HG03066 (cell line): ENCODE data around the gene CDH10.

Experiments
- ATAC-seq: cut with Tn5 transposase; IDR thresholded peaks from one replicate; pipeline ENCODE4 v1.9.1; 2021; ENCODE audit warnings: low read depth; ENCODE audit not compliant: unreplicated experiment

The CDH10 gene

DNA sequence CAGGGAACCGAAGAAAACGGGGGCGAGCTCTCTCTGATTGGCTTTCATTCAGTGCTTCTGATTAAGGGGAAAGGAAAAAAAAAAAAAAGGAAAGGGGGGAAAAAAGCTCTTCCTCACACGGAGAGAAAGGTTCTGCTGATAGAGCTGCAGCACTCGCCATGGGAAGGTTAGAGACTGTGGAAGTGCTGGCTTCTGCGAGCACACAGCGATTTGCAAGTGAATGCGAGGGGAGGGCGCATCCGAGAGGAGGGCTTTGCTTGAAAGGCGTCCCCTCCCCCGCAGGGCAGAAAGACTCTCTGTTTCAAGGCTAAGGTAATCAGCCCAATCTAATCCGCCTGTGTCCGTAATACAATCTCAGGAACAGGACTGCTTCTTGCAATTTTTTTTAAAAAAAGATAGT lies at the start of gene CDH10:
TSS of gene CDH10 (minus strand) at position 218 of the 400 bp plus-strand sequence. CDS start 51,488 bp downstream, outside the sequence.
- no peak for ATAC-seq

DNA sequence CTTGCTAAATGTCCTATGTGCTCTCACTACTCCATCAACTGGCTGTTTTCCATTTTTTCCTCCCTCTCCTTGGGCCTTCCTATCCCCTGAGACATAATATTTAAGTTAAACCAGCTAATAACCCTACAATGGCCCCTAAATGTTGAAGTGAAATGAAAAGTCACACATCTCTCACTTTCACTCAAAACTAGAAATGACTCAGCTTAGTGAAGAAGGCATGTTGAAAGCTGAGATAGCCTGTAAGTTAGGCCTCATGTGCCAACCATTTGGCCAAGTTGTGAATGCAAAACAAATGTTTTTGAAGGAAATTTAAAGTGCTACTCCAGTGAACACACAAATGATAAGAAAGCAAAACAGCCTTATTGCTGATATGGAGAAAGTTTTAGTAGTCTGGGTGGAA lies 48.8 kb upstream of the CDH10 start:
- ATAC-seq: no peak

DNA sequence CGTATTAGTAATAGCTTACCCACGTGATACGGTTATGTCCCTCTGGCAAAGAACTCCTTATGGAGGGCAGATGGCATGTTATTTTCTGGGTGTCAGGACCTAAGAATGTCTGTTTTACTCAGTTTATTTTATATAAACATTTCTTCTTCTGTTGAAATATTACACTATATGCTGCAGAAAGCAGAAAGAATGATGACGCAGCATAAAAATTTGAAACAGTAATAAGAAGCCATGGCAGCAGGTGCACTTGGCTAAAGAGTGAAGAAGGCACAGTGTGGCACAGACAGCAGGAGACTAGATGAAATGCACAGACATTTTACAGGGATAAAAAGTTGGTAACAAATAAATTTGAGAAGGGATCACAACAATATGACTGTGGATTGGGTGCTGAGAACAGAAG lies 46.3 kb upstream of the CDH10 start:
- ATAC-seq: no peak

DNA sequence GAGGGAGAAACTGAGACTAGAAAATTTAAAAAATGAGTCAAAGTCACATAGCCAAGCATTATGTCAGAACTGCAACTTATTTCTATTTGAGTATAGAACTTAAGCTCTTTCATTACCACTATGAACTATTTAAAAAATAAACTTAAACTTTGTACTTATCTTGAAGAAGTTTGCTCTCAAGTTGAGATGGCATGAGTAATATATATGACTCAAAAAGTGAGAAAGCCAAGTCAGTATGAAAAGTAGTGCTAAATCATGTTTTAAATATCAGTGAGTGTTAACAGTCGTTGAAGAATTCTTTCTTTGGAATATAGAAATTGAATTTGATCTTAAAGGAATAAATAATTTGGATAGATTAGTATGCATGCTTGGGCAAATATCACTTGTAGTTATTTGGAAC lies 36.3 kb upstream of the CDH10 start:
- ATAC-seq: no peak

DNA sequence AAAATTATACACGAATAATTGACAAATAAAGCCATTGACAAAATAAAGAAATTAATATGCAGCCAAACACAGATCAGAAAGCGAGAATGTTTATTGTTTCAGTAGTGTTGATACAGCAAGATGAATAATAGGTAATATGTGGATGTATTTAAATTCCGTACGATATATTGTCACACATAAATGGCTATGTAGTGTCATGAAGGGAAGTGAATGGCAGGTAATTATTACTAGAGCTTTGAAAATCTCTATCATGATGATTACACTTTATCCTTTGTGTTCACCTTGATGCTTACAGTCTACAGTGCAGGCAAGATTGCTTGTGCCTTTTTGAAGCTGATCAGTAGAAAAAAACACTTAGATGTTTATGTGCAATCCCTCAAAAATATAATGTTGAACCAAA lies 23.3 kb upstream of the CDH10 start:
- no peak for ATAC-seq

DNA sequence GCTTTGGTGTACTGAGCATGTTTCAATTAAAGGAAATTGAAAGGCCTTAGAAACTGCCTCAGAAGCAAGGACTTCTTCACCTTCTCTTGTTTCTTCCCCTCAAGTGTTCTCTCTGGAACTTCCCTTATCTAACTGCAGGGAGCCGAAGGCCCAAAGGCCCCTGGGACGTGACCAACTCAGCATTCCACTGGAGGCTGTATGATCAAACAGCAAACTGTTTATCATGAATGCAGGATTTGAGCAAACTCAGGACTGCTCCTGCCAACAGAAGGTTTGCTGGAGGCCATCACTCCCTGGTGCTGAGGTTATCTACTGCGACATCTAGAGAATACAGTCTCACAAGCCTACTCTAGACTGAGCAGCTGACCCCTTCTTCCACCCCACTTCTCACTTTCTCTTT lies 4.8 kb upstream of the CDH10 start:
- no peak for ATAC-seq

DNA sequence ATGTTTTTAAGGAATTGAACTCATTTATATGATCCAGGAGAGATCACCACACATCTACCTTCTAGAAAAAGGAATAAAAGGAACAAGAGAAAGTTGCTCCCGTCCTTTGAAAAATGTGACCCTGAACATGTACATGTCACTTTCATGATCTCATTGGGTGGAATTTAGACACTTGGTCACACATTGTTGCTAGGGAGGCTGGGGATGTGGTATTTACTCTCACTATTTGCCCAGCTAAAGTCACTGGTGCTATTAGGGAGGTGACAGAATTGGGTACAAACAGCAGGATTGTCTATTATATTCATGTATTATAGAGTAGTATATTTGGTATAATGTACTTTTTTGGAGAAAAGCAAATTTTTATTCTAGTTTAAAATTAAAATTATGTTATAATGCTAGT lies 2.1 kb upstream of the CDH10 start:
- no peak for ATAC-seq

DNA sequence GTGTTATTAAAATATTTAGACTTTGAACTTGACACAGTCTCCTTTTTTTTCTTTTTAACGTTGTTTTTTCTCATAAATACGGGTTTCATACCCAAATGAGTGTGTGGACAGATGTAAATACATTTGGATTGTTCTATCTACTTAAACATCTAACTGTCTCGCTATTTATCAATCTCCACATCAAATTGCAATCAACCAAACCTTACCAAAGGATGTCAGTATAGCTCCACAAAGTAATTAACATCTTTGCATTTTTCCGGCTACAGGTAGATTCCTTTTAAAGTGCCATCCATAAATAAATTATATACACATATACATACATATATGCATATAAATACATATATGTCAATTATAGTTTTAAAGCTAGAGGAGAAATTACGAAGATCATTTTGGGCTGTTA lies 705 bp upstream of the CDH10 start:
- ATAC-seq: no peak

DNA sequence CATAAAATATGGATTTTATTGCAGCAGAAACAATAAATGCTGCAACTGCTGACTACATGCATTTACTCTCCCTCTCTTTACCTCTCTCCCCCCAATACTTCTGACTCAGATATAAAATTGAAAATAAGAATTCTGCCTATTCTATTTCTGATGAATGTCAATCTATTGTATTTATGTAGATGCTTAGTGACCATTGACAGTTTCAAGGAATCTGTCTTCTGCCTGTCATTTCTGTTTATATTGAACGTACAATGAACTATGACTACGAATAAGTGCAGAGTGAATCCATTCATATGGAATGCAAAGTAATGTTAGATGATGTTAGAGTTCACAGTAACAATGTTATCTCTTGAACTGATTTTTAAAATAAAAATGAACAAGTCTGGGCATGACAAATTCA lies 898 bp downstream of the CDH10 start:
- no peak for ATAC-seq

DNA sequence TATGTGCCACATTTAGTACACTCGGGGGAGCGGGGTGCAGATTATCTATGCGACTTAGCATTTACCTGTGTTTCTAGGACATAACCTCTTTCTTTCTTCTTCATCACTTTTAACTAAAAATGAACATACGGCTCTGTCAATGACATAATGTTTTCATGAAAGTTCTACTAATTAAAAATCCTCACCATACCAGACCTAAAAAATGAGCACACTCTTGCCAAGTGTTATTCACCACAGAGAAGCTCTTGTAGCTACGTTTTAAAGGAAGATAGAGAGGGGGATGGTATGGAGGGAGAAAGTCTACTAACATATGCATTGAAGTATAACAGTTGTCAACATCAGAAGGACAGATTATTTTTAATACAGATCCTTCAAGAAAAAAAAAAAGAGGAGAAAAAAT lies 1.6 kb downstream of the CDH10 start:
- ATAC-seq: no peak

DNA sequence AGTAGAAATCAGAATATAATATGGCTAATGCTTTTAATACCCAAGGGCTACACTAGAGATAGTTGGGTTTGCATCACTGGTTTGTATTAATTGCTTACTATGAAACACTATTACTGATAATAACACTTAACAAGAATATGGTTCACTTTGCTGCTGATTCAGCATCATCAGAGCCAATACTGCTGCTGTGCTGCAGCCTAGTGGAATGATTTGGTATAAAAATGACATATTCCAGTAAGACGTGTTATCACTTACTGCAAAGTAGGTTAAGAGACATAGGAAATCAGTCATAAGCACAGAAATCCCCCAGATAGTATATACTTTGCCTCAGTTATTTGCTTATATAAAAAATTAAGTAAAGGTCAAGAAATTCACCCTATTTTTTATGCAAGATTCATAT lies 2.8 kb downstream of the CDH10 start:
- ATAC-seq: no peak

DNA sequence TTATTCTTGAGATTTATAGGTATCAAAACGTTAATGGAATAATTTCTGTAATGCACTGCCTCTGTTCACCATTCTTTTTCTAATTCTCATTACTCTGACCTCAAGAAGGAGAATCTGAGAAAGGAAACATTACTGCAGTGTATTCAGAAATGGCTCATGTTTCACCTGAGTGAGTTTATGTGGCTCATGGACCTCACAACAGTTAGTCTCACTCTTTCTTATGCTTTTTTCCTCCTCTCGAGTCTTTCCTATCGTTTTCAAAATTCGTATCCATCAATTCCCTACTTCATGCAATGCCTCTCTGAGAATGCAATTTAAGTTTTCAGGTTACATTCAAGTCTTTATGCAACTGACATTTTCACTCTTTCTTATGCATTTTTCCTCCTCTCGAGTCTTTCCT lies 9.6 kb downstream of the CDH10 start:
- no peak for ATAC-seq

DNA sequence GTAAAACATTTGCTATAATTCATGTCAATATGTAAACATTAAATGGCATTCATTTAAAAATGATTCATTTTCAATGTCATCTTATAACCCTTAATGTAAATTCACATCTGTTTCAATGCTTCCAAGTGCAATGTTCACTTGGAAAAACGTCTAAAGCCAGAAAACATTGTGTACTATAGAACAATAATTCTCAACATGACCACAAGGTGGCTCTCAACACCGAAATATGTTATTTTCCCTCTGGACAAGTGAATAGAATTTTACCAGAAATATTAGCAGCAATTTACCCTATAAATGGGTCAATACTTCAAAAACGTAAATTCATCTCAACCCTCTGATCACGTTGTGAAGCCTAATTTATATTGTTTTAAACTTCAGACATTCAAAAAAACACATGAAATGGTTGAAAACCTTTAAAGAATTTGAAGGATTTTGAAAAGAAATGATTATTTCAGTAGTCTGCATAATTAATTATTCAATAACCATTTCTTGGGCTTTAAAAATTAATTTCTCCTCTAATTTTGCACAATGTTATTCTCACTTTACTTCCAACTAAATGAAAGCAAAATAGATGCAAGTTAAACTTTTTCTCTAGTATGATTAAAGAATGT lies 11.0 kb downstream of the CDH10 start:
- ATAC-seq: no peak

DNA sequence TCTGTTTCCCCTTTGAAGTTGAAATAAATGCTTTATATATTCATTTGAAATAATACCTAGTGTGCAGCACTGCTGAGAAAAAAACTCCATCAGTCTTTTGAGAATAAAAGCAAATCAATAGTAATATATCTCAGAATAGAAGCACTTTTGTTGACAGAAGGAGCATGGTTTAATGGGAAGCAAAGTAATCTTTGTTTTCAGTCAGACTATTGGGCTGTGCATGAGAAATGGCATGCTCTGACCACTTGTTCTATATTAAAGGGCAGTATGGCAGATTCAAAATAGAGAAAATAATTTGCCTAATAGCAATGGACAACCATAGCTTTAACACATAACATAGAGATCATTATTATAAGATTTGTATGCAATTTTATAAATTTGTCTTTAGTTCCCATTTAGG lies 12.4 kb downstream of the CDH10 start:
- ATAC-seq: no peak

DNA sequence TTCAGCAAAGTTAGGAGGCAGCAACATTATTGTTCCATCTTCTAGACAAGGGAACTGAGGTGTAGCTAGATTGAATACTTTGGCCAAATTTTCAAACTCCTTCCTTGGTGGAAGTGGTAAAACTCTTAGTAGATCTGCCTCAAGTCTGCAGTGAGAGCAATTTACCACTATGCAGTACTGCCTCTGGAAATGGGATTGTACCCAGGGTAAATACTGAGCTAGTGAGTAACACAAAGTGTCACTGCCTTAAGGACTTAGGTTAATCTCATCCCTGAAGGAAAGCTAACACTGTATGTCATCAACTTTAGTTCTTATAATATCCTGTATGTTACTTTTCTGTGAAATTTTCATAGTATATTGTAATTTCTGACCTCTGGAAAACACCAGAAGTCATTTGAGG lies 13.9 kb downstream of the CDH10 start:
- ATAC-seq: no peak

DNA sequence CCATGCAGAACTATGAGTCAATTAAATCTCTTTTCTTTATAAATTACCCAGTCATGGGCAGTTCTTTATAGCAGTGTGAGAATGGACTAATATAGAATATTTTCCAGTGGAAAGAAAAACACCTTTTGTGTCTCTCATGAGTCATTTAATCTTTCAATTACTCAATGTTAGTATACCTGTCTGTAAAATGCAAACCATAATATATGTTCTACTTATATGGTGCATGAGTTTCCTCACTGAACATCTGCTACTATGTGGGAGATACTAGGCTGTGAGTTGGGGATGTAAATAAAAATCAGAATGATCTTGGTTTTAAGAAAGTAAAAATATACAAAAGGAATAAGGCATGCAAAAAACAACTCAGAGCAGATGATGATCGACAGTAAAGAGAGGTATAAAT lies 15.0 kb downstream of the CDH10 start:
- ATAC-seq: no peak

DNA sequence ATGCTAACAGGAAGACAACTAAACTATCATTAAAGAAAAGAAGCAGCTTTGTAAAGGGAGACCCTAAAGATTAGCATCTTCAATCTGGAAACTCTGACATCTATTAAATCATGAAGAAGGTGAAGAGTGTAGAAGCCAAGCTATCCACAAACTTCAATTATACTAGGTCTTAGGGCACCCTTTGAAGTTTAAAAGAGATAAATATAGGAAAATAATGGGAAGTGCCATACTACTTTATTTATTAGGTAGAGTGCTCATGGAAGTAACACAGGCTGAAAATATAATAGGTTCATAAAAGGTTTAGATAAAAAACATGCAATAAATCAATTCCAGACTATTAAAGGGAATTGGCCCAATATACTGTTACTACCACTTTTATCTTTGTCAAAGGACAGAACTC lies 19.9 kb downstream of the CDH10 start:
- ATAC-seq: no peak

DNA sequence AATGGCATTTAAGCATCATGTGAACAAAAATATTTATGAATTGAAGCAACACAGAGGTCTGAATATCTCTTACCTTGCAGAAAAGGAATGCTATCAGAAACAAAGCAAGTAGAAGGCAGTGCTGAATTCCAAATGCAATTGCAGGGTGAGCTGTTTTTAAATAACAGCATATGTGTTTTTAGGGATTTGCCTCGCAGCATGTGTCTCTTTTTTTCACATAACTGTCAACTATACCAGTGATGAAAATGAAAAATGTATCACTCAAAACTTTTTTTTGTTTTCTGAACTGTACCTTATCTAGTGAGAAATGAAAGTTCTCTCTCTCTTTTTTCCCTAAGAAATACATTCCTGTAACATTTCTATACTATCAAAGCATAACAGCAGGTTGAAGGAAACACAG lies 21.2 kb downstream of the CDH10 start:
- no peak for ATAC-seq

DNA sequence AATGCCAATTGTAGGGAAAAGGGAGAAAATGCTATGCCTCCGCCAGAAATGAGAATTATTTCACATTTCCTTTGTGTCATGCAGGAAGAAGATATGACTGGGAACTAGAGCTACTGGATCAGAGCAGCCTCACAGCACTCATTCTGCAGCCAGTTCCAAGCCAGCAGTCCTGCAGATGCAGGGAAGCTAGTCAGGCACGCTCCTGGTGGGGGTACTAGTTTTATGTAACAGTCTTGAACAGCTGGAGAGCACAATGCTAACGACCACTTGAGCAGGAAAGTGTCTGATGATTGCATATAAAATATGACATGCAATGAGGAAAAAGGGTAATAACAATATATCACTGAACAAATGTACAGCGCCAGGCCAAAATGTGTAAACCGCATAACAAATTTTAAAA lies 21.7 kb downstream of the CDH10 start:
- ATAC-seq: no peak

DNA sequence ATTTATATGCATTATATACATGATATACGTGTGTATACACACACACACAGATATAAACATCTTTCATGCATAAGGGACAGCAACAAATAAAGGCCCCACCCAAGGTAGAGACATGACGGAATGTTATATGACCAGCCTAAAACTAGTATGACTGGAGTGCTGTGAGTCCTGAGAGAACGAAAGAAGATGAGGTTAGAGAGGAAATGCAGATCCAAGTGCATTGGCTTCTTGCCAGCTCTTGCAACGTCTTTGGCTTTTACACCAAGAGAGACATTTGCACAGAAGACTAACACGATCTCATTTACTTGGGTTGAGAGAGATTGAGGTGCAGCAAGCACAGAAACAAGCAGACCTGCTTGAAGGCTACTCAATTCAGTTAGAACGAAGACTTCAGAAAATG lies 23.0 kb downstream of the CDH10 start:
- no peak for ATAC-seq

DNA sequence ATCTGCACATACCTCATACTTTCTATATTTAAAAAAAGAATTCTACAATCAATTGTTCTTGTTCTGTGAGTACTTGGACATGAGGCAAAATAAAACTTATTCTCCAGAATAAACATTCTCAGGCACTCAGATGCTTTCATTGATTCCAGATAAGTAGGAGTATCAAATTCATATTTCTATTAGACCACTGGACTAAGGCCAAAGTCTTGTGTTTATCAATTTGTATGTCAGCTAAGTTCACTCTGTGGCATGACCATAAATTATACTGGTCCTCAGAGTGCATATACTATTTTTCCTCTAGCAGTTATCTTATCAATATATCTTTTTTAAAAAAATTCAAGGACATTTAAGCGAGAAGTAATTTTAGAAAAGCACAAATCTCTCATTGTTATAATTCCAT lies 28.2 kb downstream of the CDH10 start:
- ATAC-seq: no peak

DNA sequence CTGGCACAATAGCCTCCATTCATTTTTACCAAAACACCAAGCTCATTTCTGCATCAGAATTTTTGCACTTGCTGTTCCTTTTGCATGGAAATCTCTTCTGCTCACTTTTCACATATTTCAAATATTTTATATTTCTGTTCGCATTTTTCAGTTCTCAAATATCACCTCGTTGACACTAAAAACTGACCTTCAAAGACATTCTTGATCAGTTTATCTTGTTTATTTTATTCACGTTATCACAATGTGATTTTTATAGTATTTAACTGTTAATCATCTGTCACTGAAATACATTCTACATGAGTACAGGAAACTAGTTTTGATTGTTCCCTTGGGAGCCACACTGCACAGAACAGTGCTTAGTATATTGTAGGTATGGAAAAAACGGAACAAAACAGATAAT lies 29.6 kb downstream of the CDH10 start:
- ATAC-seq: no peak

DNA sequence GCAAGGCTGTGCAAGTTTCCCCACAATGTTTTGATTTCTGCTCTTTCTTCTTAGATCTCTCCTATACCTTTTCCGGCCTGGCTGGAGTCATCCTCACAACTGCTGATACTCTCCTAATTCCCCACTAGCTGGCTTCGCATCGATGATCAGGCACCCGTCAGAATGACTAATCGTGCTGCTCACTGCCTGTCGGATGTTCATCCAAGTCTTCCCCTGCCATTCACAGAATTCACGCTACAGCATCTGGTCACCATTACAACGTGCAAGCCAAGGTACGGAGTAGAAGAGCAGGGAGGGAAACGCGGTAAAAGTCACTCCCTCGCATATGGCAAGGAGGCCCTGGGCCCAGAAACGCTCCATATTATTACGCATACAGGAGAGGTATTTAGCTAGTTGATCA lies 35.1 kb downstream of the CDH10 start:
- ATAC-seq: no peak
